GM23338 (cell line): ENCODE data around the gene CDH23. TPM values are rescaled to one million over a fixed set of nuclear protein-coding genes. Genes with fewer than 3 reads are reported as not detected.

ENCODE experiments used
- ATAC-seq: fragments of 200-7000 bp; cut with Tn5 transposase; 3 replicates; pipeline ENCODE4 v1.9.1; 2020
- DNase-seq: peaks from one replicate; pipeline ENCODE4 v3.0.0-alpha.2; 2015; ENCODE audit warnings: low spot score
- H2AFZ ChIP-seq: fragments of 200-600 bp; sonication (generic); 2 replicates; pipeline ENCODE4 v1.8.0; 2016; ENCODE audit warnings: antibody characterized with exemption, mild to moderate bottlenecking, moderate library complexity
- H3F3A ChIP-seq: fragments of 200-600 bp; sonication (generic); replicated peaks from 2 replicates; pipeline ENCODE4 v1.8.0; 2017; ENCODE audit warnings: antibody characterized with exemption, mixed run types, low read depth
- H3K27ac ChIP-seq: fragments of 200-600 bp; sonication (generic); 2 replicates; pipeline ENCODE4 v1.6.1; 2016; ENCODE audit warnings: low read depth
- H3K27me3 ChIP-seq: fragments of 200-600 bp; sonication (generic); 2 replicates; pipeline ENCODE4 v1.8.0; 2016; ENCODE audit warnings: mild to moderate bottlenecking, mixed run types, moderate library complexity; ENCODE audit not compliant: insufficient read depth
- H3K36me3 ChIP-seq: fragments of 200-600 bp; sonication (generic); 2 replicates; pipeline ENCODE4 v1.8.0; 2016; ENCODE audit warnings: mild to moderate bottlenecking; ENCODE audit not compliant: insufficient read depth
- H3K4me1 ChIP-seq: fragments of 200-600 bp; sonication (generic); 2 replicates; pipeline ENCODE4 v1.8.0; 2016; ENCODE audit warnings: mild to moderate bottlenecking, moderate library complexity; ENCODE audit not compliant: insufficient read depth
- H3K4me2 ChIP-seq: fragments of 200-600 bp; sonication (generic); 2 replicates; pipeline ENCODE4 v1.7.1; 2017; ENCODE audit warnings: mixed run types
- H3K4me3 ChIP-seq: fragments of 200-600 bp; sonication (generic); 2 replicates; pipeline ENCODE4 v1.6.1; 2016; ENCODE audit warnings: mixed run types
- H3K79me2 ChIP-seq: fragments of 200-600 bp; sonication (generic); replicated peaks from 2 replicates; pipeline ENCODE4 v1.8.0; 2017; ENCODE audit warnings: mild to moderate bottlenecking; ENCODE audit not compliant: insufficient read depth
- H3K9me2 ChIP-seq: fragments of 200-600 bp; sonication (generic); 2 replicates; pipeline ENCODE4 v1.8.0; 2017; ENCODE audit not compliant: insufficient read depth
- H4K20me1 ChIP-seq: fragments of 200-600 bp; sonication (generic); replicated peaks from 2 replicates; pipeline ENCODE4 v1.8.0; 2017; ENCODE audit warnings: mild to moderate bottlenecking; ENCODE audit not compliant: insufficient read depth
- H3K27ac Mint-ChIP-seq: 2 replicates; pipeline ENCODE4 v1.8.0; 2020; ENCODE audit warnings: inconsistent platforms, mild to moderate bottlenecking, moderate library complexity, mixed read lengths
- H3K27me3 Mint-ChIP-seq: 3 replicates; pipeline ENCODE4 v1.8.0; 2022; ENCODE audit warnings: low read depth, mild to moderate bottlenecking, moderate library complexity, mixed read lengths, inconsistent platforms; ENCODE audit not compliant: insufficient read depth, poor library complexity
- H3K36me3 Mint-ChIP-seq: 3 replicates; pipeline ENCODE4 v1.8.0; 2021; ENCODE audit warnings: low read depth, mild to moderate bottlenecking, inconsistent platforms, moderate library complexity, mixed read lengths
- H3K4me1 Mint-ChIP-seq: 3 replicates; pipeline ENCODE4 v1.8.0; 2020; ENCODE audit warnings: mild to moderate bottlenecking, inconsistent platforms, mixed read lengths
- H3K4me3 Mint-ChIP-seq: 3 replicates; pipeline ENCODE4 v1.8.0; 2021; ENCODE audit warnings: moderate library complexity, mild to moderate bottlenecking, inconsistent platforms, mixed read lengths
- H3K9me3 Mint-ChIP-seq: 3 replicates; pipeline ENCODE4 v1.8.0; 2020; ENCODE audit warnings: moderate library complexity, mild to moderate bottlenecking, inconsistent platforms, mixed read lengths
- CREB1 ChIP-seq: fragments of 250-450 bp; sonication (Bioruptor Pico); IDR thresholded peaks from 2 replicates; pipeline ENCODE4 v1.5.0; 2020; ENCODE audit warnings: low read depth, mild to moderate bottlenecking, moderate library complexity
- EZH2 ChIP-seq: fragments of 200-600 bp; sonication (generic); IDR thresholded peaks from one replicate; pipeline ENCODE4 v1.8.0; 2017; ENCODE audit warnings: antibody characterized with exemption, mild to moderate bottlenecking, low read depth; ENCODE audit not compliant: unreplicated experiment
- EZH2phosphoT487 ChIP-seq: fragments of 200-600 bp; sonication (generic); IDR thresholded peaks from one replicate; pipeline ENCODE4 v1.8.1; 2018; ENCODE audit warnings: antibody characterized with exemption; ENCODE audit not compliant: unreplicated experiment
- JUNB ChIP-seq: IDR thresholded peaks from one replicate; pipeline ENCODE4 v1.6.1; 2016; ENCODE audit warnings: antibody characterized with exemption; ENCODE audit not compliant: unreplicated experiment
- ZNF114 ChIP-seq: fragments of 250-450 bp; sonication (Bioruptor Pico); IDR thresholded peaks from 2 replicates; pipeline ENCODE4 v1.5.0; 2020; ENCODE audit warnings: mild to moderate bottlenecking, moderate library complexity
- ZNF331 ChIP-seq: fragments of 250-450 bp; sonication (Bioruptor Pico); IDR thresholded peaks from 2 replicates; pipeline ENCODE4 v1.5.0; 2020; ENCODE audit warnings: low read depth, mild to moderate bottlenecking, moderate library complexity
- polyA plus RNA-seq: library from polyadenylated mRNA; unstranded; fragments of >200 nt; fragmentation: Nextera tagmentation; extraction: Ambion mirVana; gene quantifications from 2 replicates; pipeline ENCODE4 v1.2.1, GENCODE V29; 2016
- total RNA-seq: library from RNA; depleted of rRNA; stranded (reverse); fragments of >200 nt; shearing (Covaris generic); gene quantifications from 2 replicates; pipeline ENCODE4 v1.2.3, GENCODE V29; 2014
- TF ChIP-seq, protein P1 (sequence below), 2 experiments: fragments of 200-600 bp in 1 of 2; sonication (generic) in 1 of 2; conservative IDR thresholded peaks; 2 replicates each; pipeline versions ENCODE4 v1.5.1 to v1.6.1; 2016 to 2017; ENCODE audit warnings: antibody characterized with exemption in 2 of 2, low read depth in 2 of 2, mild to moderate bottlenecking in 2 of 2, moderate library complexity in 1 of 2
- TF ChIP-seq, protein P2 (sequence below): IDR thresholded peaks from 2 replicates; pipeline ENCODE4 v1.6.1; 2016; ENCODE audit warnings: antibody characterized with exemption

The CDH23 gene
- total and polyA plus RNA-seq, 2 experiments from 2014 or later = 0.95 to 4.3 TPM

DNA sequence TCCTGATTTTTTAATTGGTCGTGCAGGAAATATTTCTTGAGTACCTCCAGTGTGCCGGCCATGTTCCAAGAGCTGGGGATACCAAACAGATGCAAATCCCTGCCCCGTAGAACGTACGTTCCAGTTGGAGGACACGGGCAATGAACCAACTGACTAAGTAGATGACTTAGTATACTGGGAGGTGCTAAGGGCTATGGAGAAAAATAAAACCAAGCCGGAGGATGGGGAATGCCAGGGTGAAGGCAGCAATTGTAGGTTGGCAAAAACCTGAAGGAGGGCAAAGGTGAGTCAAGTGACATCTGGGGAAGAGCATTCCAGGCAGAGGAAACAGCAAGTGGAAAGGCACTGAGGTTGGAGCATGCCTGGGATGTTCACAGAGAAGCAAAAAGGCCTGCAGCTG, 383.4 kb downstream of the CDH23 start (continued):
- TF ChIP-seq, protein P1, sequence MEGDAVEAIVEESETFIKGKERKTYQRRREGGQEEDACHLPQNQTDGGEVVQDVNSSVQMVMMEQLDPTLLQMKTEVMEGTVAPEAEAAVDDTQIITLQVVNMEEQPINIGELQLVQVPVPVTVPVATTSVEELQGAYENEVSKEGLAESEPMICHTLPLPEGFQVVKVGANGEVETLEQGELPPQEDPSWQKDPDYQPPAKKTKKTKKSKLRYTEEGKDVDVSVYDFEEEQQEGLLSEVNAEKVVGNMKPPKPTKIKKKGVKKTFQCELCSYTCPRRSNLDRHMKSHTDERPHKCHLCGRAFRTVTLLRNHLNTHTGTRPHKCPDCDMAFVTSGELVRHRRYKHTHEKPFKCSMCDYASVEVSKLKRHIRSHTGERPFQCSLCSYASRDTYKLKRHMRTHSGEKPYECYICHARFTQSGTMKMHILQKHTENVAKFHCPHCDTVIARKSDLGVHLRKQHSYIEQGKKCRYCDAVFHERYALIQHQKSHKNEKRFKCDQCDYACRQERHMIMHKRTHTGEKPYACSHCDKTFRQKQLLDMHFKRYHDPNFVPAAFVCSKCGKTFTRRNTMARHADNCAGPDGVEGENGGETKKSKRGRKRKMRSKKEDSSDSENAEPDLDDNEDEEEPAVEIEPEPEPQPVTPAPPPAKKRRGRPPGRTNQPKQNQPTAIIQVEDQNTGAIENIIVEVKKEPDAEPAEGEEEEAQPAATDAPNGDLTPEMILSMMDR (conservative IDR thresholded peaks at IDR 0.05; ENCODE audit: low read depth in 2 of 2) = no peak
- TF ChIP-seq EZH2phosphoT487 = no peak
- TF ChIP-seq EZH2 = no peak
- TF ChIP-seq, protein P2, sequence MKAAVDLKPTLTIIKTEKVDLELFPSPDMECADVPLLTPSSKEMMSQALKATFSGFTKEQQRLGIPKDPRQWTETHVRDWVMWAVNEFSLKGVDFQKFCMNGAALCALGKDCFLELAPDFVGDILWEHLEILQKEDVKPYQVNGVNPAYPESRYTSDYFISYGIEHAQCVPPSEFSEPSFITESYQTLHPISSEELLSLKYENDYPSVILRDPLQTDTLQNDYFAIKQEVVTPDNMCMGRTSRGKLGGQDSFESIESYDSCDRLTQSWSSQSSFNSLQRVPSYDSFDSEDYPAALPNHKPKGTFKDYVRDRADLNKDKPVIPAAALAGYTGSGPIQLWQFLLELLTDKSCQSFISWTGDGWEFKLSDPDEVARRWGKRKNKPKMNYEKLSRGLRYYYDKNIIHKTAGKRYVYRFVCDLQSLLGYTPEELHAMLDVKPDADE = no peak
- TF ChIP-seq ZNF114 (CRISPR knock-in tag) = no peak
- no peak for TF ChIP-seq ZNF331
- no peak for TF ChIP-seq JUNB

DNA sequence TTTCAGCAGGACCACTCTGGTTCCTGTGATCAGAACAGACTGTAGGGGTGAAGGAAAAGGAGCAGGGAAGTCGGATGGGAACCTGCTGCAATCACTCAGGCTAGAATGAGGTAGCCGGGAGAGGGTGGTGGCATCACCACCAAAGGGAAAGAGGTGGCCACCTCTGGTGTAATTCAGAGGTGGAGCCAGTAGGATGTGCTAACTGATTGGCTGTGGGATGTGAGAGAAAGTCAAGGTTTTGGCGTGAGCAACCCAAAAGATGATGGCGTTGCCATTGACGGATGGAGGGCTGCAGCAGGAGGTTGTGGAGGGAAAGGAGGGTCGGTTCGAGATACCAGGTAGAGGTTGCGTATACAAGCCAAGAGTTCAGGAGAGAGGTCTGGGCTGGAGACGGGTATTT, 384.0 kb downstream of the CDH23 start:
- no peak overlapping the region for H3K27ac ChIP-seq
- no peak overlapping the region for H3K4me3 Mint-ChIP-seq
- 0 out of 3 replicates have a peak, but pooled peaks cover 2% of the 10 kb centered on the region for H3K9me3 Mint-ChIP-seq
- peak; percentile 46 for DNase-seq
- H3K4me1 Mint-ChIP-seq = peaks cover 21% of the 10 kb centered on the region
- H3K4me1 ChIP-seq = peaks cover 8% of the 10 kb centered on the region
- H3K4me2 ChIP-seq = no peak overlapping the region
- H2AFZ ChIP-seq = 0 out of 2 replicates have a peak overlapping the region, but pooled peaks have one; percentile 52
- no peaks in the 10 kb centered on the region for H3K36me3 Mint-ChIP-seq
- H3K27me3 Mint-ChIP-seq = peaks cover 11% of the 10 kb centered on the region
- no peaks in the 10 kb centered on the region for H3K9me2 ChIP-seq
- no peak overlapping the region for H3K4me3 ChIP-seq
- no peaks in the 10 kb centered on the region for H3K79me2 ChIP-seq
- H3K27ac Mint-ChIP-seq = no peak overlapping the region
- H3K36me3 ChIP-seq = no peaks in the 10 kb centered on the region
- H3F3A ChIP-seq = no peaks in the 10 kb centered on the region
- H4K20me1 ChIP-seq = no peaks in the 10 kb centered on the region
- peak; percentile 66 for ATAC-seq
- no peaks in the 10 kb centered on the region for H3K27me3 ChIP-seq
- TF ChIP-seq, protein P1 (conservative IDR thresholded peaks at IDR 0.05; ENCODE audit: low read depth in 2 of 2) = peak; percentile 22 to 65; a peak in 2 of 4 replicates
- no peak for TF ChIP-seq CREB1 (CRISPR knock-in tag)
